Measurements from ENCODE around the gene CPNE6.
"Not testable (repeated sequence)": the region's sequence is repeated elsewhere in the genome, so short reads cannot be mapped to it uniquely, and the experiment has no call there.

The CPNE6 gene

GRCh38 chr14:24096545-24097181 lies 25.3 kb downstream of the CPNE6 start:
- Mint-ChIP-seq H3K9me3 (no peaks in the 10 kb centered on the region), H3K27ac (peak overlapping the region; percentile 80), H3K27me3 (no peaks in the 10 kb centered on the region), H3K4me3 (peak overlapping the region; percentile 62), H3K4me1 (ENCODE audit: low read depth) (peaks cover 26% of the 10 kb centered on the region), H3K36me3 (ENCODE audit: low read depth) (peaks cover 41% of the 10 kb centered on the region)

DNA sequence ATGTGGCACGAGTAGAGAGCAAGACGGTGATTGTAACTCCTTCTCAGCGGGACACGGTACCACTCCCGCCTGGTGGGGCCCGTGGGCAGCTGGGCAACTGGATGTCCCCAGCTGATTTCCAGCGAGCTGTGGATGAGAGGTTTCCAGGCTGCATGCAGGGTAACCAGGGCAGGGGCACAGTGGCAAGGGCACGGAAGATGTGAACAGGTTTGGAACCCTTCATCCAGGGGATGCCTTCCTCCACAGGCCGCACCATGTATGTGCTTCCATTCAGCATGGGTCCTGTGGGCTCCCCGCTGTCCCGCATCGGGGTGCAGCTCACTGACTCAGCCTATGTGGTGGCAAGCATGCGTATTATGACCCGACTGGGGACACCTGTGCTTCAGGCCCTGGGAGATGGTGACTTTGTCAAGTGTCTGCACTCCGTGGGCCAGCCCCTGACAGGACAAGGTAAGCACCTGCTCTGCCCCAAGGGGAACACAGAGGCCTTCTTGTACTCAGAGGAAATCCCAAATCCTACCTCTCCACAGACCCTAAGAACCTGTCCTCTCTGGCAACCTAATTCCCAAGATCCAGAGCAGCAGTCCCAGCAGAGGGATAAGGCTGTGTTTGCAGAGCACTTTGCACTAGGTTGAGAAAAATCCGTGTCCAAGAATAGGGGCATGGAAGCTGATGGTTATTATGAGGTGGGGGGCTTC lies 27.0 kb downstream of the CPNE6 start:
- Mint-ChIP-seq H3K4me3 (no peak overlapping the region), H3K9me3 (no peaks in the 10 kb centered on the region), H3K27ac (no peak overlapping the region), H3K36me3 (ENCODE audit: low read depth) (peaks cover 54% of the 10 kb centered on the region), H3K27me3 (no peaks in the 10 kb centered on the region), H3K4me1 (ENCODE audit: low read depth) (peaks cover 21% of the 10 kb centered on the region)

- peaks cover 62% of the 10 kb centered on the region for H3K36me3 Mint-ChIP-seq (ENCODE audit: low read depth)
- no peaks in the 10 kb centered on the region for H3K27me3 Mint-ChIP-seq
- no peak overlapping the region for H3K4me3 Mint-ChIP-seq
- H3K4me1 Mint-ChIP-seq (ENCODE audit: low read depth): peaks cover 16% of the 10 kb centered on the region
- no peaks in the 10 kb centered on the region for H3K9me3 Mint-ChIP-seq
- H3K27ac Mint-ChIP-seq: no peak overlapping the region
Observed at GRCh38 chr14:24098927-24099813, 27.8 kb downstream of the CPNE6 start.

DNA sequence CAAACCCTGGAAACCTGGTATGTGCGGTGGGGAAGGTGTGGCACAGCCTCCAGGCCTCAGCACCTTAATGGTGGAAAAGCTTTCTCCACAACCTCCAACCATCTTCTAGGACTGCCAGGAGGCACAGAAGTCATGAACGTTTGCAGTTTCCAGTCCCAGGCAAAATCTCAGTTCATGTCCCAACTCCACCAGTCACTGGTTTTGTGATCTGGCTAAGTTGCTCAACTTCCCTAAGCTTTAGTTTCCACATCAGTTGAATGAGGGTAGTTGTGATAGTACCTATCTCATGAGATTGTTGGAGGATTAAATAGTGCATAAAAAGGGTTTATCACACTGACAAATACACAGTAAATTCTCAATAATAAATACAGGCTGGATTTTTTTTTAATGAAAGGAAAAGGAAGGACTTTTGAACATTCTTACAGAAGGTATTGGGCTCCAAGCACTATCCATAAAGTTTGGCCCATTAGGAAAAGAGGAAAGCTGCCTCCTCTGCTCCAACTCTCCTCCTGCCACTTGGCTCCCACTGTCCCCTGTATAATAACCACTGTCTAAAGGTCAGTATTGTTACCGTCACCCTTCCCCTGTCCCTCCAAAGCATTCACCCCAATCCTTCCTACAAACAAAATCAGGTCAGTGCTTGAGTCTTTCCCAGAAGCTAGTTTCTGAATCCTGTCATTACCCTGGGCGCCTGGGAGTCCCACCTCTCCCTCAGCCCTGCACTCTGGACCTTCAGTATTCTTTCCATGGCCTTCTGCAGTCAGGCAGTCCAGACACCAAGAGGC lies 29.0 kb downstream of the CPNE6 start:
- H3K36me3 Mint-ChIP-seq (ENCODE audit: low read depth): peaks cover 62% of the 10 kb centered on the region
- H3K27ac Mint-ChIP-seq: no peak overlapping the region
- H3K4me1 Mint-ChIP-seq (ENCODE audit: low read depth): peaks cover 14% of the 10 kb centered on the region
- no peak overlapping the region for H3K4me3 Mint-ChIP-seq
- no peaks in the 10 kb centered on the region for H3K27me3 Mint-ChIP-seq
- H3K9me3 Mint-ChIP-seq: no peaks in the 10 kb centered on the region

- Mint-ChIP-seq H3K9me3 (no peaks in the 10 kb centered on the region), H3K4me1 (ENCODE audit: low read depth) (peaks cover 11% of the 10 kb centered on the region), H3K27ac (no peak overlapping the region), H3K4me3 (no peak overlapping the region), H3K27me3 (no peaks in the 10 kb centered on the region), H3K36me3 (ENCODE audit: low read depth) (peaks cover 57% of the 10 kb centered on the region)
Observed at GRCh38 chr14:24100982-24101494, 29.7 kb downstream of the CPNE6 start.

GRCh38 chr14:24102357-24103048 lies 31.1 kb downstream of the CPNE6 start:
- Mint-ChIP-seq H3K4me3 (no peak overlapping the region), H3K4me1 (ENCODE audit: low read depth) (peaks cover 7% of the 10 kb centered on the region), H3K9me3 (no peaks in the 10 kb centered on the region), H3K27ac (no peak overlapping the region), H3K27me3 (no peaks in the 10 kb centered on the region), H3K36me3 (ENCODE audit: low read depth) (peaks cover 48% of the 10 kb centered on the region)

DNA sequence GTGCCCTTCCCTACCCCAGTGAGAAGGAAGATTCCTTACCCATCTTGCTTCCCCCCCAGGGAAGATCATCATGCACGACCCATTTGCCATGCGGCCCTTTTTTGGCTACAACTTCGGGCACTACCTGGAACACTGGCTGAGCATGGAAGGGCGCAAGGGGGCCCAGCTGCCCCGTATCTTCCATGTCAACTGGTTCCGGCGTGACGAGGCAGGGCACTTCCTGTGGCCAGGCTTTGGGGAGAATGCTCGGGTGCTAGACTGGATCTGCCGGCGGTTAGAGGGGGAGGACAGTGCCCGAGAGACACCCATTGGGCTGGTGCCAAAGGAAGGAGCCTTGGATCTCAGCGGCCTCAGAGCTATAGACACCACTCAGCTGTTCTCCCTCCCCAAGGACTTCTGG lies 32.1 kb downstream of the CPNE6 start:
- no peaks in the 10 kb centered on the region for H3K9me3 Mint-ChIP-seq

DNA sequence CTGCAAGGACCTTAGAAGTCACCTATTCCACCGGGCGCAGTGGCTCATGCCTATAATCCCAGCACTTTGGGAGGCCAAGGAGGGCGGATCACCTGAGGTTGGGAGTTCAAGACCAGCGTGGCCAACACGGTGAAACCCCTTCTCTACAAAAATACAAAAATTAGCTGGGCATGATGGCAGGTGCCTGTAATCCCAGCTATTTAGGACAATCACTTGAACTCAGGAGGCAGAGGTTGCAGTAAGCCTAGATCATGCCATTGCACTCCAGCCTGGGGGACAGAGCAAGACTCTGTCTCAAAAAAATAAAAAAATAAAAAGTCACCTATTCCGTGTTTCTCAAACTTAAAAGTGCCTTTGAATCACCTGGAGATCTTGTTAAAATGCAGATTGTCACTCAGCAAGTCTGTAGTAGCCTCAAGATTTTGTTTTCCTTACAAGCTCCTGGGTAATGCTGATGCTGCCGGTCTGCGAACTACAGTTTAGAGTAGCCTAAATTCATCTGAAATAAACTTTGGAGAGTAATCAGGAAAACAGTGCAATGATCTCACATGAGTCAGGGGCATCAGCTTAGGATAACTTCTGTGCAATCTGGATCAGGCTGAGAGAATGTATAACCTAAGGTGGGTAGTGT lies 34.4 kb downstream of the CPNE6 start:
- H3K4me3 Mint-ChIP-seq, H3K27me3 Mint-ChIP-seq, H3K9me3 Mint-ChIP-seq: not testable (repeated sequence)
- Mint-ChIP-seq H3K36me3 (ENCODE audit: low read depth) (peaks cover 29% of the 10 kb centered on the region), H3K4me1 (ENCODE audit: low read depth) (peaks cover 26% of the 10 kb centered on the region), H3K27ac (peak overlapping the region; percentile 23)

More for the DNA sequence above, 32.1 kb downstream of the CPNE6 start:
- no peak overlapping the region for H3K27ac Mint-ChIP-seq
- H3K4me3 Mint-ChIP-seq: no peak overlapping the region
- peaks cover 13% of the 10 kb centered on the region for H3K4me1 Mint-ChIP-seq (ENCODE audit: low read depth)
- H3K27me3 Mint-ChIP-seq: no peaks in the 10 kb centered on the region
- peaks cover 44% of the 10 kb centered on the region for H3K36me3 Mint-ChIP-seq (ENCODE audit: low read depth)

GRCh38 chr14:24106672-24107271 lies 35.4 kb downstream of the CPNE6 start:
- peaks cover 27% of the 10 kb centered on the region for H3K36me3 Mint-ChIP-seq (ENCODE audit: low read depth)
- H3K27ac Mint-ChIP-seq: no peak overlapping the region
- H3K27me3 Mint-ChIP-seq: no peaks in the 10 kb centered on the region
- no peaks in the 10 kb centered on the region for H3K9me3 Mint-ChIP-seq
- H3K4me3 Mint-ChIP-seq: no peak overlapping the region
- H3K4me1 Mint-ChIP-seq (ENCODE audit: low read depth): peaks cover 26% of the 10 kb centered on the region

DNA sequence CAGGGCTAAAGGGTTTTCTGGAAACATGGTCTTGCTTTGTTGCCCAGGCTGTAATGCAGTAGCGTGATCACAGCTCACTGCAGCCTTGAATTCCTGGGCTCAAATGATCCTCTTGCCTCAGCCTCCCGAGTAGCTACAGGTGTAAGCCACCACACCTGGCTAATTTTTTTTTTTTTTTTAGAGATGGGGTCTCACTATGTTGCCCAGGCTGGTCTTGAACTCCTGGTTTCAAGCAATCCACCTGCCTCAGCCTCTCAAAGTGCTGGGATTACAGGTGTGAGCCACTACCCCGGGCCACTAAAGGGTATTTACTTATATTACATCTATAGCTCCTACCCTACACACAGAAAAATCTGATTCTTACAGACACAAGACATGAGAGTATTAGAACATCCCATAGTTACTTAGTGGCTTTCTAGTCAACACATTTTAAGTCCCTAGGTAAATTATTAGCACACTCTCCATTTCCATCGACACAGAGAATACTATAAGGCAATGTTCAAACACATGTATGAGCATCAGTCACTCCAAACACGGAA lies 37.0 kb downstream of the CPNE6 start:
- Mint-ChIP-seq H3K27ac (peak overlapping the region; percentile 95), H3K4me1 (ENCODE audit: low read depth) (peaks cover 28% of the 10 kb centered on the region), H3K36me3 (ENCODE audit: low read depth) (peaks cover 13% of the 10 kb centered on the region), H3K4me3 (peak overlapping the region; percentile 62), H3K9me3 (no peaks in the 10 kb centered on the region), H3K27me3 (no peaks in the 10 kb centered on the region)

DNA sequence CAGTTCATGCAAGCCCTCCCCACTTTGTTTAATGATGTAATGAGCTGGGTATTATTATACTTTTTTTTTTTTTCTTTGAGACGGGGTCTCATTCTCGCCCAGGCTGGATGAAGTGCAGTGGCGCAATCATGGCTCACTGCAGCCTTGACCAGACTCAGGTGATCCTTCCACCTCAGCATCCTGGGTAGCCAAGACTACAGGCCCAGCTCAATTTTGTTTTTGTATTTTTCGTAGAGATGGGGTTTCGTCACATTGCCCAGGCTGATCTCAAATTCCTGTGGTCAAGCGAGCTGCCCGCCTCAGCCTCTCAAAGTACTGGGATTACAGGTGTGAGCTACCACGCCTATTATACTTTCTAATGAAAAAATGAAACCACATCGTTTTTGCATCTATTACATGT lies 38.7 kb downstream of the CPNE6 start:
- no peaks in the 10 kb centered on the region for H3K36me3 Mint-ChIP-seq (ENCODE audit: low read depth)
- H3K27me3 Mint-ChIP-seq: no peaks in the 10 kb centered on the region
- no peak overlapping the region for H3K4me3 Mint-ChIP-seq
- H3K27ac Mint-ChIP-seq: no peak overlapping the region
- peaks cover 34% of the 10 kb centered on the region for H3K4me1 Mint-ChIP-seq (ENCODE audit: low read depth)
- no peaks in the 10 kb centered on the region for H3K9me3 Mint-ChIP-seq

DNA sequence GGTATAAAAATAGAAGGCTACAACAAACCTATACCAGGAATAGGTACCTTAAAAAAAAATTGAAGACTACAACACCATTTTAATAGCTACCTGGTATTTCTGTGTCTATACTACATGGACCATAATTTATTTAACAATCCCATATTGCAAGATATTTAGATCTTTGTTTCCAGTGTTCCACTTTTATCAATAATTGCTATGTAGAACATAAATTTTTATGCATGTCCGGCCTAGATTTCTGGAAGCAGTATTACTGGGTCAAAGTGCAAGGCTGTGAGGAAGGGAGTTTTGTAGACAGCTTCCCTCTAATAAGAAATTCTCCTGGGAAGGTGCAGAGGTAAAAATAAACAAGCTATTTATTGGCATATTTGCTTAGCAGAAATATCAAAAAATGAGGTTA lies 39.2 kb downstream of the CPNE6 start:
- H3K4me3 Mint-ChIP-seq: no peak overlapping the region
- no peaks in the 10 kb centered on the region for H3K27me3 Mint-ChIP-seq
- no peaks in the 10 kb centered on the region for H3K9me3 Mint-ChIP-seq
- H3K36me3 Mint-ChIP-seq (ENCODE audit: low read depth): no peaks in the 10 kb centered on the region
- peaks cover 39% of the 10 kb centered on the region for H3K4me1 Mint-ChIP-seq (ENCODE audit: low read depth)
- H3K27ac Mint-ChIP-seq: peak overlapping the region; percentile 65

- no peaks in the 10 kb centered on the region for H3K9me3 Mint-ChIP-seq
- H3K4me3 Mint-ChIP-seq: peak overlapping the region; percentile 98
- peak overlapping the region; percentile 100 for H3K27ac Mint-ChIP-seq
- peaks cover 42% of the 10 kb centered on the region for H3K4me1 Mint-ChIP-seq (ENCODE audit: low read depth)
- H3K36me3 Mint-ChIP-seq (ENCODE audit: low read depth): peaks cover 7% of the 10 kb centered on the region
- no peaks in the 10 kb centered on the region for H3K27me3 Mint-ChIP-seq
Observed at GRCh38 chr14:24113379-24113800, 42.0 kb downstream of the CPNE6 start.

Data from stimulated activated naive CD8-positive, alpha-beta T cell treated with anti-CD3 and anti-CD28 coated beads, Interleukin-15, Interleukin-2, amounts not matched to agents 100 ng/mL and 50 ng/mL, for 24 hours (primary cell).